ENCODE results near the gene KLK5. TPM values are rescaled to one million over a fixed set of nuclear protein-coding genes. Genes with fewer than 3 reads are reported as not detected.

KLK5 gene
- total RNA-seq, 1 experiment from 2014 or later = 1.0 TPM

DNA sequence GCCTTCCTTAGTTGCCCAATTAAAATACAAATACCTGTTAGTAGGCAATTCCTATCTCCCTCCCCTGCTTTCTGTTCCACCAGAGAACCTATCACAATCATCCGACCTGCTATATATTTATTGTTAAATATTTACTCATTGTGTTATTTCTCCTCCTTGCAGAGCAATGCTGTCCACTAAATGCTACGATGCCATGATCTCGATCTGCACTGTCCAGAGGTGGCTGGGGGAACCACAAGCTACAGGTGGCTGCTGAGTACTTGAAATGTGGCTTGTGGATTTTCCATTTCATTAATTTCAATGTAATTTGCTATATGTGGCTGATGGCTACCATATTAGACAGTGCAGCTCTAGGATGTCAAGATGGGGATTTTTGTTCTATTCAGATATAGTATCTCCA is 11.4 kb upstream of the KLK5 start:
- no peak for TF ChIP-seq NFYB (CRISPR knock-in tag; conservative IDR thresholded peaks at IDR 0.05; ENCODE audit: low read depth)
- peaks cover 7% of the 10 kb centered on the region for H3K4me1 Mint-ChIP-seq
- ChIA-PET POLR2A (no interaction called here), CTCF (interaction anchor here (1.4 kb wide), 1 partner anchor 52 kb away, joined by 3 read pairs; no protein-coding TSS in a partner anchor)
- H3K4me3 Mint-ChIP-seq = no peak overlapping the region
- H3K9me3 Mint-ChIP-seq = peaks cover 23% of the 10 kb centered on the region
- peaks cover 35% of the 10 kb centered on the region for H3K27me3 Mint-ChIP-seq (ENCODE audit: low read depth)
- no peak overlapping the region for H3K27ac Mint-ChIP-seq
- H3K36me3 Mint-ChIP-seq = no peaks in the 10 kb centered on the region
- ATAC-seq (no peak), DNase-seq (ENCODE audit: low spot score) (no peak)

DNA sequence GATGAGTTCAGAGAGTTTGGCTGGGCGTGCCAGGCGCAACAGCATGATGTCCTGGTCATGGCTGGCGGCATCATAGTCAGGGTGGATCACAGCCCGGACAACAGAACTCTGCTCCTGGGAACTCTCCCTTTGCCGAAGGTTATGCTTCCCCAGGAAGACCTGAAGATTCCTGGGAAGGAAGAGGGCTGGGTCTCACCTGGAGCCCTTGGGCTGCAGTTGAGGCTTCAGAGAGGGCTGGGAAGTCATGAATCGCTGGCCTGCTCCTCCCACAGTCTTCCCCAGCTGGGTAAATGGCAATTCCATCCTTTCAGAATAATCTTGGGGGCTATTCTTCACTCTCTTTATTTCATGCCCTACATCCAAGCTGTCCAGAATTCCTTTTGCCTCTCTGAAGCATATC is 10.5 kb upstream of the KLK5 start:
- no peak overlapping the region for H3K27ac Mint-ChIP-seq
- no peak overlapping the region for H3K4me3 Mint-ChIP-seq
- peaks cover 44% of the 10 kb centered on the region for H3K27me3 Mint-ChIP-seq (ENCODE audit: low read depth)
- CTCF ChIA-PET = interaction anchor here (0.9 to 1.4 kb wide), 3 partner anchors 11 to 53 kb away, joined by 3 to 4 read pairs (median 3); no protein-coding TSS in a partner anchor
- ATAC-seq = no peak
- peaks cover 7% of the 10 kb centered on the region for H3K4me1 Mint-ChIP-seq
- POLR2A ChIA-PET = no interaction called here
- TF ChIP-seq, protein P1, sequence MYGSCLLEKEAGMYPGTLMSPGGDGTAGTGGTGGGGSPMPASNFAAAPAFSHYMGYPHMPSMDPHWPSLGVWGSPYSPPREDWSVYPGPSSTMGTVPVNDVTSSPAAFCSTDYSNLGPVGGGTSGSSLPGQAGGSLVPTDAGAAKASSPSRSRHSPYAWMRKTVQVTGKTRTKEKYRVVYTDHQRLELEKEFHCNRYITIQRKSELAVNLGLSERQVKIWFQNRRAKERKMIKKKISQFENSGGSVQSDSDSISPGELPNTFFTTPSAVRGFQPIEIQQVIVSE (CRISPR knock-in tag; IDR thresholded peaks at IDR 0.05; ENCODE audit: borderline replicate concordance) = no peak
- TF ChIP-seq NFYB (CRISPR knock-in tag; conservative IDR thresholded peaks at IDR 0.05; ENCODE audit: low read depth) (no peak), ELF4 (CRISPR knock-in tag; IDR thresholded peaks at IDR 0.05; ENCODE audit: low read depth) (no peak), TP53 (CRISPR knock-in tag; IDR thresholded peaks at IDR 0.05) (no peak), NR2C2 (CRISPR knock-in tag; IDR thresholded peaks at IDR 0.05) (no peak), GRHL2 (CRISPR knock-in tag; IDR thresholded peaks at IDR 0.05; ENCODE audit: insufficient replicate concordance, severe bottlenecking) (no peak), PRRX2 (CRISPR knock-in tag; IDR thresholded peaks at IDR 0.05) (no peak), FOXK1 (CRISPR knock-in tag; IDR thresholded peaks at IDR 0.05) (no peak), ZNF263 (CRISPR knock-in tag; IDR thresholded peaks at IDR 0.05; ENCODE audit: low read depth) (no peak), MXD4 (CRISPR knock-in tag; IDR thresholded peaks at IDR 0.05; ENCODE audit: borderline replicate concordance) (no peak), KAT7 (CRISPR knock-in tag; IDR thresholded peaks at IDR 0.05; ENCODE audit: borderline replicate concordance) (no peak), OVOL2 (CRISPR knock-in tag; IDR thresholded peaks at IDR 0.05; ENCODE audit: borderline replicate concordance) (no peak), RELA (CRISPR knock-in tag; IDR thresholded peaks at IDR 0.05; ENCODE audit: borderline replicate concordance) (no peak), EMX1 (CRISPR knock-in tag; IDR thresholded peaks at IDR 0.05) (no peak), SOX15 (CRISPR knock-in tag; IDR thresholded peaks at IDR 0.05) (no peak)
- TF ChIP-seq, protein P2, sequence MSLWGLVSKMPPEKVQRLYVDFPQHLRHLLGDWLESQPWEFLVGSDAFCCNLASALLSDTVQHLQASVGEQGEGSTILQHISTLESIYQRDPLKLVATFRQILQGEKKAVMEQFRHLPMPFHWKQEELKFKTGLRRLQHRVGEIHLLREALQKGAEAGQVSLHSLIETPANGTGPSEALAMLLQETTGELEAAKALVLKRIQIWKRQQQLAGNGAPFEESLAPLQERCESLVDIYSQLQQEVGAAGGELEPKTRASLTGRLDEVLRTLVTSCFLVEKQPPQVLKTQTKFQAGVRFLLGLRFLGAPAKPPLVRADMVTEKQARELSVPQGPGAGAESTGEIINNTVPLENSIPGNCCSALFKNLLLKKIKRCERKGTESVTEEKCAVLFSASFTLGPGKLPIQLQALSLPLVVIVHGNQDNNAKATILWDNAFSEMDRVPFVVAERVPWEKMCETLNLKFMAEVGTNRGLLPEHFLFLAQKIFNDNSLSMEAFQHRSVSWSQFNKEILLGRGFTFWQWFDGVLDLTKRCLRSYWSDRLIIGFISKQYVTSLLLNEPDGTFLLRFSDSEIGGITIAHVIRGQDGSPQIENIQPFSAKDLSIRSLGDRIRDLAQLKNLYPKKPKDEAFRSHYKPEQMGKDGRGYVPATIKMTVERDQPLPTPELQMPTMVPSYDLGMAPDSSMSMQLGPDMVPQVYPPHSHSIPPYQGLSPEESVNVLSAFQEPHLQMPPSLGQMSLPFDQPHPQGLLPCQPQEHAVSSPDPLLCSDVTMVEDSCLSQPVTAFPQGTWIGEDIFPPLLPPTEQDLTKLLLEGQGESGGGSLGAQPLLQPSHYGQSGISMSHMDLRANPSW (CRISPR knock-in tag; conservative IDR thresholded peaks at IDR 0.05; ENCODE audit: low read depth) = no peak
- TF ChIP-seq, protein P3, sequence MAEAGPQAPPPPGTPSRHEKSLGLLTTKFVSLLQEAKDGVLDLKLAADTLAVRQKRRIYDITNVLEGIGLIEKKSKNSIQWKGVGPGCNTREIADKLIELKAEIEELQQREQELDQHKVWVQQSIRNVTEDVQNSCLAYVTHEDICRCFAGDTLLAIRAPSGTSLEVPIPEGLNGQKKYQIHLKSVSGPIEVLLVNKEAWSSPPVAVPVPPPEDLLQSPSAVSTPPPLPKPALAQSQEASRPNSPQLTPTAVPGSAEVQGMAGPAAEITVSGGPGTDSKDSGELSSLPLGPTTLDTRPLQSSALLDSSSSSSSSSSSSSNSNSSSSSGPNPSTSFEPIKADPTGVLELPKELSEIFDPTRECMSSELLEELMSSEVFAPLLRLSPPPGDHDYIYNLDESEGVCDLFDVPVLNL (CRISPR knock-in tag; IDR thresholded peaks at IDR 0.05; ENCODE audit: borderline replicate concordance, low read depth) = no peak
- TF ChIP-seq, protein P4, sequence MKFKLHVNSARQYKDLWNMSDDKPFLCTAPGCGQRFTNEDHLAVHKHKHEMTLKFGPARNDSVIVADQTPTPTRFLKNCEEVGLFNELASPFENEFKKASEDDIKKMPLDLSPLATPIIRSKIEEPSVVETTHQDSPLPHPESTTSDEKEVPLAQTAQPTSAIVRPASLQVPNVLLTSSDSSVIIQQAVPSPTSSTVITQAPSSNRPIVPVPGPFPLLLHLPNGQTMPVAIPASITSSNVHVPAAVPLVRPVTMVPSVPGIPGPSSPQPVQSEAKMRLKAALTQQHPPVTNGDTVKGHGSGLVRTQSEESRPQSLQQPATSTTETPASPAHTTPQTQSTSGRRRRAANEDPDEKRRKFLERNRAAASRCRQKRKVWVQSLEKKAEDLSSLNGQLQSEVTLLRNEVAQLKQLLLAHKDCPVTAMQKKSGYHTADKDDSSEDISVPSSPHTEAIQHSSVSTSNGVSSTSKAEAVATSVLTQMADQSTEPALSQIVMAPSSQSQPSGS (CRISPR knock-in tag; IDR thresholded peaks at IDR 0.05; ENCODE audit: borderline replicate concordance, low read depth) = no peak
- TF ChIP-seq, protein P5, sequence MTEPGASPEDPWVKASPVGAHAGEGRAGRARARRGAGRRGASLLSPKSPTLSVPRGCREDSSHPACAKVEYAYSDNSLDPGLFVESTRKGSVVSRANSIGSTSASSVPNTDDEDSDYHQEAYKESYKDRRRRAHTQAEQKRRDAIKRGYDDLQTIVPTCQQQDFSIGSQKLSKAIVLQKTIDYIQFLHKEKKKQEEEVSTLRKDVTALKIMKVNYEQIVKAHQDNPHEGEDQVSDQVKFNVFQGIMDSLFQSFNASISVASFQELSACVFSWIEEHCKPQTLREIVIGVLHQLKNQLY (CRISPR knock-in tag; IDR thresholded peaks at IDR 0.05) = no peak
- TF ChIP-seq, protein P6, sequence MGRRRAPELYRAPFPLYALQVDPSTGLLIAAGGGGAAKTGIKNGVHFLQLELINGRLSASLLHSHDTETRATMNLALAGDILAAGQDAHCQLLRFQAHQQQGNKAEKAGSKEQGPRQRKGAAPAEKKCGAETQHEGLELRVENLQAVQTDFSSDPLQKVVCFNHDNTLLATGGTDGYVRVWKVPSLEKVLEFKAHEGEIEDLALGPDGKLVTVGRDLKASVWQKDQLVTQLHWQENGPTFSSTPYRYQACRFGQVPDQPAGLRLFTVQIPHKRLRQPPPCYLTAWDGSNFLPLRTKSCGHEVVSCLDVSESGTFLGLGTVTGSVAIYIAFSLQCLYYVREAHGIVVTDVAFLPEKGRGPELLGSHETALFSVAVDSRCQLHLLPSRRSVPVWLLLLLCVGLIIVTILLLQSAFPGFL (CRISPR knock-in tag; IDR thresholded peaks at IDR 0.05; ENCODE audit: borderline replicate concordance) = no peak
- no peak for DNase-seq (ENCODE audit: low spot score)
- H3K9me3 Mint-ChIP-seq = peaks cover 23% of the 10 kb centered on the region
- no peaks in the 10 kb centered on the region for H3K36me3 Mint-ChIP-seq
